GM18526 (cell line): ENCODE results near the gene NOP9.

Experiments
- POLR2A ChIP-seq: IDR thresholded peaks from 3 replicates; pipeline ENCODE4 v1.6.1; 2011; ENCODE audit not compliant: insufficient read length; ENCODE audit errors: extremely low read depth

The NOP9 gene

GRCh38 chr14:24260026-24260779, 39.4 kb upstream of the NOP9 start:
- TF ChIP-seq POLR2A: no peak

- no peak for TF ChIP-seq POLR2A
Observed at GRCh38 chr14:24260780-24261157, 38.9 kb upstream of the NOP9 start.

- no peak for TF ChIP-seq POLR2A
Observed at GRCh38 chr14:24261256-24261968, 38.2 kb upstream of the NOP9 start.

GRCh38 chr14:24261969-24262327, 37.7 kb upstream of the NOP9 start:
- no peak for TF ChIP-seq POLR2A

- no peak for TF ChIP-seq POLR2A
Observed at GRCh38 chr14:24262821-24263733, 36.6 kb upstream of the NOP9 start, which contains the start of gene TGM1. Gene TGM1, minus strand, starts transcription at chr14:24263177. Its CDS starts 825 bp downstream, at chr14:24262352.

- TF ChIP-seq POLR2A: no peak
Observed at GRCh38 chr14:24263848-24264247, 35.8 kb upstream of the NOP9 start.

- no peak for TF ChIP-seq POLR2A
Observed at GRCh38 chr14:24264298-24264697, 35.4 kb upstream of the NOP9 start.

GRCh38 chr14:24266344-24267244, 33.1 kb upstream of the NOP9 start:
- no peak for TF ChIP-seq POLR2A

GRCh38 chr14:24267516-24267915, 32.1 kb upstream of the NOP9 start:
- no peak for TF ChIP-seq POLR2A

GRCh38 chr14:24268225-24268624, 31.4 kb upstream of the NOP9 start:
- TF ChIP-seq POLR2A: no peak

- no peak for TF ChIP-seq POLR2A
Observed at GRCh38 chr14:24269368-24269767, 30.3 kb upstream of the NOP9 start.

GRCh38 chr14:24269910-24270536, 29.6 kb upstream of the NOP9 start:
- no peak for TF ChIP-seq POLR2A

GRCh38 chr14:24270537-24271133, 29.0 kb upstream of the NOP9 start:
- TF ChIP-seq POLR2A: no peak
